SH-SY5Y (cell line): Measurements from ENCODE around the gene CAMKMT.

ENCODE experiments used
- GATA2 ChIP-seq: IDR thresholded peaks from 2 replicates; pipeline ENCODE4 v1.6.1; 2011; ENCODE audit warnings: mild to moderate bottlenecking, low read depth, low read length
- GATA3 ChIP-seq: IDR thresholded peaks from 2 replicates; pipeline ENCODE4 v1.6.1; 2011; ENCODE audit warnings: low read depth, mild to moderate bottlenecking, low read length, moderate library complexity

DNA sequence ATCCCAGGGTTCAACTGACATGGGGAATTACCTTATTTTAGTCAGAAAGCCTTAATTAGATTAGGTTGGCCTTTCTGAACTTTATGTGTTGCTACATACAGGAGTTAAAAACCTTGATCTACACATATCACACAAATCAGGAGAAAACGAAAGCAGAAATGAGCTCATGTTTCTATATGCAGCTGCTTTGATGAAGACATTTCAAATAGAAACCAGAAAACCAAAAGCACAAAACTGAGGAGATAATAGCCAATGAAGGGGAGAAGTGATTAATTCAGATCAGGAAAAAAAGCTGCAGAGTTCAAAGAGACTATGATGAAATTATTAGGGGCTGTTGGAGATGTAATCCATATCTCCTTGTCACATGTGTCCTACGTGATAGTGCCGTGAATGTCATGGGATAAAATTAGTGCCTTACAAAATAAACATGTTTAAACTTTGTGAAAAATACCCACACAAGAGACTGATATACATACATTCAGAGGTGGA lies 255.0 kb downstream of the CAMKMT start:
- no peak for TF ChIP-seq GATA2
- TF ChIP-seq GATA3 = no peak
